A673 (cell line): ENCODE measurements around the gene TBL1X. TPM values are rescaled to one million over a fixed set of nuclear protein-coding genes. Genes with fewer than 3 reads are reported as not detected.

ENCODE experiments used
- BruUV-seq: library from RNA; stranded (reverse); fragments of 400-500 nt; replicated peaks from 2 replicates; lab custom pipeline; 2021; lab: Mats Ljungman, UMichigan
- CTCF ChIA-PET: fragments of 300-600 bp; sonication (Branson Sonifier 250); formaldehyde crosslinking; loops from one replicate; lab custom pipeline; 2022; ENCODE audit warnings: antibody characterized with exemption; lab: Charles Lee
- POLR2A ChIA-PET: fragments of 300-600 bp; sonication (Branson Sonifier 250); formaldehyde crosslinking; loops from one replicate; lab custom pipeline; 2022; ENCODE audit warnings: antibody characterized with exemption; ENCODE audit not compliant: low non-redundant PET; lab: Charles Lee
- DNase-seq: peaks from one replicate; pipeline ENCODE4 v3.0.0-alpha.2; 2015; ENCODE audit warnings: low spot score
- H3K27ac ChIP-seq: fragments of 200-600 bp; sonication (generic); 2 replicates; pipeline ENCODE4 v1.5.1; 2016; ENCODE audit warnings: mixed run types, low read depth, mild to moderate bottlenecking, mixed read lengths, antibody characterized with exemption, low read length; ENCODE audit not compliant: poor library complexity, severe bottlenecking
- H3K27me3 ChIP-seq: fragments of 200-600 bp; sonication (generic); replicated peaks from 2 replicates; pipeline ENCODE4 v1.6.1; 2017; ENCODE audit warnings: mixed run types, low read depth, mild to moderate bottlenecking, mixed read lengths, antibody characterized with exemption, low read length; ENCODE audit not compliant: insufficient read depth, poor library complexity
- H3K36me3 ChIP-seq: fragments of 200-600 bp; sonication (generic); 2 replicates; pipeline ENCODE4 v1.6.1; 2016; ENCODE audit warnings: mixed run types, mild to moderate bottlenecking, mixed read lengths, antibody characterized with exemption, low read length; ENCODE audit not compliant: insufficient read depth, poor library complexity, severe bottlenecking
- H3K4me1 ChIP-seq: fragments of 200-600 bp; sonication (generic); 2 replicates; pipeline ENCODE4 v1.6.1; 2017; ENCODE audit warnings: mixed run types, mild to moderate bottlenecking, mixed read lengths, antibody characterized with exemption, low read length; ENCODE audit not compliant: insufficient read depth, poor library complexity, severe bottlenecking
- H3K4me3 ChIP-seq: fragments of 200-600 bp; sonication (generic); 2 replicates; pipeline ENCODE4 v1.5.1; 2016; ENCODE audit warnings: low read depth, mixed run types, mild to moderate bottlenecking, mixed read lengths, low read length; ENCODE audit not compliant: poor library complexity, severe bottlenecking
- H3K9me3 ChIP-seq: fragments of 200-600 bp; sonication (generic); 2 replicates; pipeline ENCODE4 v1.6.1; 2016; ENCODE audit warnings: mixed run types, low read depth, mild to moderate bottlenecking, mixed read lengths, antibody characterized with exemption, low read length; ENCODE audit not compliant: poor library complexity, severe bottlenecking
- CTCF ChIP-seq: fragments of 300-800, 200-600 bp; sonication (generic); conservative IDR thresholded peaks from 2 replicates; pipeline ENCODE4 v1.5.1; 2017; ENCODE audit warnings: low read depth, mild to moderate bottlenecking, antibody characterized with exemption, low read length, moderate library complexity, mixed read lengths
- EZH2 ChIP-seq: fragments of 200-600 bp; sonication (generic); IDR thresholded peaks from 2 replicates; pipeline ENCODE4 v1.6.1; 2017; ENCODE audit warnings: borderline replicate concordance, low read depth, mild to moderate bottlenecking, mixed read lengths, antibody characterized with exemption, low read length; ENCODE audit not compliant: poor library complexity, severe bottlenecking
- intact Hi-C: fragments of 100-400 bp; cut with micrococcal nuclease; formaldehyde crosslinking; loops from one replicate; pipeline ENCODE4 v1.10.0; 2022; ENCODE audit not compliant: unreplicated experiment
- total RNA-seq: library from RNA; stranded (reverse); gene quantifications from 2 replicates; pipeline ENCODE4 v1.2.3, GENCODE V29; 2021

TBL1X gene
- total RNA-seq, 1 experiment from 2014 or later: 26.9 TPM

- intact Hi-C loops: no loop called here
- H3K27me3 ChIP-seq: no peaks in the 10 kb centered on the region
- H3K36me3 ChIP-seq: no peaks in the 10 kb centered on the region
- BruUV-seq: no TSS peak
- H3K4me3 ChIP-seq: no peak overlapping the region
- CTCF ChIA-PET: no interaction called here
- H3K9me3 ChIP-seq: no peaks in the 10 kb centered on the region
- TF ChIP-seq EZH2 (no peak), CTCF (no peak)
- no peaks in the 10 kb centered on the region for H3K4me1 ChIP-seq
- POLR2A ChIA-PET: no interaction called here
- no peak for DNase-seq
- H3K27ac ChIP-seq: no peak overlapping the region
These were observed 311.1 kb downstream of the TBL1X start for GRCh38 chrX:9775930-9776329.

GRCh38 chrX:9781941-9782340 lies 317.1 kb downstream of the TBL1X start:
- CTCF ChIA-PET: no interaction called here
- no TSS peak for BruUV-seq
- intact Hi-C loops: no loop called here

GRCh38 chrX:9784332-9784731 lies 319.5 kb downstream of the TBL1X start:
- no peak for DNase-seq
- BruUV-seq: no TSS peak
- H3K4me1 ChIP-seq: peaks cover 11% of the 10 kb centered on the region
- H3K27ac ChIP-seq: no peak overlapping the region
- TF ChIP-seq CTCF: no peak
- no peak for TF ChIP-seq EZH2
- H3K9me3 ChIP-seq: no peaks in the 10 kb centered on the region
- H3K36me3 ChIP-seq: no peaks in the 10 kb centered on the region
- peaks cover 4% of the 10 kb centered on the region for H3K27me3 ChIP-seq
- POLR2A ChIA-PET: no interaction called here
- CTCF ChIA-PET: no interaction called here
- H3K4me3 ChIP-seq: no peak overlapping the region
- intact Hi-C loops: no loop called here

More at GRCh38 chrX:9781941-9782340, 317.1 kb downstream of the TBL1X start:
- POLR2A ChIA-PET: no interaction called here
- no peaks in the 10 kb centered on the region for H3K4me1 ChIP-seq
- no peak overlapping the region for H3K27ac ChIP-seq
- H3K27me3 ChIP-seq: peaks cover 4% of the 10 kb centered on the region
- DNase-seq: no peak
- H3K36me3 ChIP-seq: no peaks in the 10 kb centered on the region
- TF ChIP-seq CTCF (no peak), EZH2 (no peak)
- no peaks in the 10 kb centered on the region for H3K9me3 ChIP-seq
- no peak overlapping the region for H3K4me3 ChIP-seq
